Measurements from ENCODE around the gene WNT4. TPM values are rescaled to one million over a fixed set of nuclear protein-coding genes. Genes with fewer than 3 reads are reported as not detected.
A peak's percentile ranks its signal among the peaks of the same experiment; 100 is the strongest.

Gene WNT4
- total RNA-seq, 2 donors from 2014 or later: 0.44 TPM; not detected in 1

DNA sequence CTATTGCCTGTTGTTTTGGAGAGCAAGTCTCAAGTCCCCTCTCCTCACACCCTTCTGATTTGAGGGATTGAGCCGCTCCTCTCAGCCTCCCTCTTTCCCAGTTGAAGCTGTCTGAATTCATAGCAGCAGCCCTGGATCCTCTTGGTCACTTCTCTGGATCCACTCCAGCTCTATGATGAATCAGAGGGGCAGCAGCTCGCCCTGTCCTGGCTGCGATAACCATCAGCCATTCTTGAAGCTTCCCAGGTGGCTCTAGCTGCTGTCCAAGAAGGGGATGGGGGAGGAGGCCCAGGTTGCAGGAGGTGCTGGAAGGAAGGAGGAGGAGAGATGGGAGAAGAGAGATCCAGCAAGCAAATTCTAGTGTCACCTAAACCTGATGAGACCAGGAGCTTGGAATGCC, 31.3 kb downstream of the WNT4 start:
- H3K27ac ChIP-seq (ENCODE audit: low read depth, low read length): no peak overlapping the region
- Mint-ChIP-seq H3K27me3 (ENCODE audit: insufficient read depth) (no peaks in the 10 kb centered on the region), H3K4me1 (peaks cover 33% of the 10 kb centered on the region), H3K27ac (no peak overlapping the region), H3K36me3 (ENCODE audit: low read depth) (peaks cover 41% of the 10 kb centered on the region), H3K4me3 (no peak overlapping the region), H3K9me3 (no peaks in the 10 kb centered on the region)
- no peaks in the 10 kb centered on the region for H3K27me3 ChIP-seq (ENCODE audit: control insufficient read depth, insufficient read depth, low read length, poor library complexity, severe bottlenecking)
- no peak overlapping the region for H3K4me3 ChIP-seq (ENCODE audit: low read length)
- H3K4me1 ChIP-seq (ENCODE audit: control insufficient read depth, insufficient read depth, low read length): peaks cover 6% of the 10 kb centered on the region
- no peaks in the 10 kb centered on the region for H3K9me3 ChIP-seq (ENCODE audit: control insufficient read depth, low read length)
- 94 to 95% methylated on average over 3 of the region's 3 CpGs for WGBS, 2 experiments (ENCODE audit: insufficient coverage in 1 of 2, insufficient read length in 1 of 2)
- peak; percentile 31 for DNase-seq
- no peak overlapping the region for H3K9ac ChIP-seq (ENCODE audit: extremely low read depth, low read length, poor library complexity, severe bottlenecking)
- no peak for TF ChIP-seq CTCF (conservative IDR thresholded peaks at IDR 0.05)
- peaks cover 90% of the 10 kb centered on the region for H3K36me3 ChIP-seq (ENCODE audit: control insufficient read depth, insufficient read depth, low read length)

GRCh38 chr1:22111115-22111514, 31.8 kb downstream of the WNT4 start:
- Histone ChIP-seq H3K27ac (ENCODE audit: low read depth, low read length) (no peak overlapping the region), H3K9me3 (ENCODE audit: control insufficient read depth, low read length) (no peaks in the 10 kb centered on the region), H3K4me3 (ENCODE audit: low read length) (no peak overlapping the region), H3K27me3 (ENCODE audit: control insufficient read depth, insufficient read depth, low read length, poor library complexity, severe bottlenecking) (no peaks in the 10 kb centered on the region), H3K9ac (ENCODE audit: extremely low read depth, low read length, poor library complexity, severe bottlenecking) (no peak overlapping the region), H3K4me1 (ENCODE audit: control insufficient read depth, insufficient read depth, low read length) (peaks cover 6% of the 10 kb centered on the region), H3K36me3 (ENCODE audit: control insufficient read depth, insufficient read depth, low read length) (peaks cover 90% of the 10 kb centered on the region)
- peaks cover 33% of the 10 kb centered on the region for H3K4me1 Mint-ChIP-seq
- TF ChIP-seq CTCF (conservative IDR thresholded peaks at IDR 0.05): no peak
- H3K27ac Mint-ChIP-seq: no peak overlapping the region
- H3K4me3 Mint-ChIP-seq: no peak overlapping the region
- DNase-seq: peak; percentile 13
- WGBS, 2 experiments (ENCODE audit: insufficient coverage in 1 of 2, insufficient read length in 1 of 2): 97% methylated on average over 1 of the region's 1 CpG; no CpG with 5 or more reads in 1 of the 2 experiments
- H3K27me3 Mint-ChIP-seq (ENCODE audit: insufficient read depth): no peaks in the 10 kb centered on the region
- H3K36me3 Mint-ChIP-seq (ENCODE audit: low read depth): peaks cover 44% of the 10 kb centered on the region
- no peaks in the 10 kb centered on the region for H3K9me3 Mint-ChIP-seq

DNA sequence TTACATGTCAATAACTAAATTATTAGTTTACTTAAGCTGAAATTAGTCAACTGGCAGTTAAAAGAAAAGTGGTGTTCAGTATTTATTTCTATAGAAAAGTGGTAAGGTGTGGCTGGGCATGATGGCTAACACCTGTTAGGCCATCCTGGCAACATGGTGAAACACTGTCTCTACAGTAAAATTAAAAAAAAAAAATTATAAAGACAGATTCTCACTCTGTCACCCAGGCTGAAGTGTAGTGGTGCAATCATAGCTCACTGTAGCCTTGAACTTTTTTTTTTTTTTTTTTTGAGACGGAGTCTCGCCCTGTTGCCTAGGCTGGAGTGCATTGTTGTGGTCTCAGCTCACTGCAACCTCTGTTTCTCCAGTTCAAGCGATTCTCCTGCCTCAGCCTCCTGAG, 32.9 kb downstream of the WNT4 start:
- no peak for TF ChIP-seq CTCF (conservative IDR thresholded peaks at IDR 0.05)
- Histone ChIP-seq H3K9me3 (ENCODE audit: control insufficient read depth, low read length) (no peaks in the 10 kb centered on the region), H3K9ac (ENCODE audit: extremely low read depth, low read length, poor library complexity, severe bottlenecking) (no peak overlapping the region), H3K27me3 (ENCODE audit: control insufficient read depth, insufficient read depth, low read length, poor library complexity, severe bottlenecking) (no peaks in the 10 kb centered on the region), H3K27ac (ENCODE audit: low read depth, low read length) (no peak overlapping the region), H3K36me3 (ENCODE audit: control insufficient read depth, insufficient read depth, low read length) (peaks cover 88% of the 10 kb centered on the region), H3K4me1 (ENCODE audit: control insufficient read depth, insufficient read depth, low read length) (peaks cover 8% of the 10 kb centered on the region), H3K4me3 (ENCODE audit: low read length) (no peak overlapping the region)
- no peak overlapping the region for H3K27ac Mint-ChIP-seq
- DNase-seq: no peak
- H3K36me3 Mint-ChIP-seq (ENCODE audit: low read depth): peaks cover 48% of the 10 kb centered on the region
- 90 to 93% methylated on average over 3 of the region's 3 CpGs for WGBS, 2 experiments (ENCODE audit: insufficient coverage in 1 of 2, insufficient read length in 1 of 2)
- no peaks in the 10 kb centered on the region for H3K27me3 Mint-ChIP-seq (ENCODE audit: insufficient read depth)
- H3K9me3 Mint-ChIP-seq: no peaks in the 10 kb centered on the region
- no peak overlapping the region for H3K4me3 Mint-ChIP-seq
- H3K4me1 Mint-ChIP-seq: peaks cover 27% of the 10 kb centered on the region
